Ishikawa (cell line): ENCODE measurements around the gene SLC16A4.

Experiments
- CEBPB ChIP-seq: IDR thresholded peaks from 2 replicates; pipeline ENCODE4 v1.6.1; 2012
- CREB1 ChIP-seq: IDR thresholded peaks from 2 replicates; pipeline ENCODE4 v1.6.1; 2012; ENCODE audit warnings: low read depth
- EGR1 ChIP-seq: IDR thresholded peaks from 2 replicates; pipeline ENCODE4 v1.6.1; 2012
- EP300 ChIP-seq: IDR thresholded peaks from 2 replicates; pipeline ENCODE4 v1.6.1; 2012; ENCODE audit warnings: borderline replicate concordance
- FOXM1 ChIP-seq: IDR thresholded peaks from 2 replicates; pipeline ENCODE4 v1.6.1; 2012; ENCODE audit warnings: low read depth, borderline replicate concordance
- MAX ChIP-seq: IDR thresholded peaks from 2 replicates; pipeline ENCODE4 v1.6.1; 2012
- NFIC ChIP-seq: IDR thresholded peaks from 2 replicates; pipeline ENCODE4 v1.6.1; 2012
- RAD21 ChIP-seq: IDR thresholded peaks from 2 replicates; pipeline ENCODE4 v1.6.1; 2012; ENCODE audit warnings: low read depth
- REST ChIP-seq: IDR thresholded peaks from 2 replicates; pipeline ENCODE4 v1.6.1; 2012; ENCODE audit warnings: low read depth, mild to moderate bottlenecking
- TAF1 ChIP-seq: IDR thresholded peaks from 2 replicates; pipeline ENCODE4 v1.6.1; 2012; ENCODE audit warnings: low read depth, mild to moderate bottlenecking
- TCF12 ChIP-seq: IDR thresholded peaks from 2 replicates; pipeline ENCODE4 v1.6.1; 2012; ENCODE audit warnings: low read depth
- TEAD4 ChIP-seq: IDR thresholded peaks from 2 replicates; pipeline ENCODE4 v1.6.1; 2012
- USF1 ChIP-seq: IDR thresholded peaks from 2 replicates; pipeline ENCODE4 v1.6.1; 2012
- YY1 ChIP-seq: IDR thresholded peaks from 2 replicates; pipeline ENCODE4 v1.6.1; 2012; ENCODE audit warnings: low read depth
- ZBTB7A ChIP-seq: IDR thresholded peaks from 2 replicates; pipeline ENCODE4 v1.6.1; 2012; ENCODE audit warnings: low read depth

Gene SLC16A4

GRCh38 chr1:110344152-110344551 lies 46.7 kb downstream of the SLC16A4 start:
- TF ChIP-seq CEBPB (no peak), MAX (no peak), NFIC (no peak), USF1 (no peak)

GRCh38 chr1:110343249-110343648 lies 47.6 kb downstream of the SLC16A4 start:
- TF ChIP-seq CEBPB, result no peak
- no peak for TF ChIP-seq RAD21
- TF ChIP-seq MAX, result no peak

- no peak for TF ChIP-seq USF1
- no peak for TF ChIP-seq EP300
- TF ChIP-seq REST, result no peak
- no peak for TF ChIP-seq YY1
- no peak for TF ChIP-seq FOXM1
- TF ChIP-seq NFIC, result no peak
- TF ChIP-seq ZBTB7A, result no peak
- no peak for TF ChIP-seq CEBPB
- TF ChIP-seq EGR1, result no peak
- no peak for TF ChIP-seq TCF12
- TF ChIP-seq RAD21, result no peak
- no peak for TF ChIP-seq TEAD4
- TF ChIP-seq CREB1, result no peak
- no peak for TF ChIP-seq TAF1
- TF ChIP-seq MAX, result no peak
Observed at GRCh38 chr1:110341872-110342331, 48.9 kb downstream of the SLC16A4 start.

GRCh38 chr1:110341146-110341871 lies 49.5 kb downstream of the SLC16A4 start:
- no peak for TF ChIP-seq EP300
- TF ChIP-seq MAX, result no peak
- TF ChIP-seq TAF1, result no peak
- no peak for TF ChIP-seq YY1
- no peak for TF ChIP-seq EGR1
- TF ChIP-seq TEAD4, result no peak
- TF ChIP-seq CEBPB, result no peak
- no peak for TF ChIP-seq ZBTB7A
- no peak for TF ChIP-seq FOXM1
- no peak for TF ChIP-seq CREB1
- TF ChIP-seq NFIC, result no peak
- no peak for TF ChIP-seq TCF12
- TF ChIP-seq RAD21, result no peak
- no peak for TF ChIP-seq REST
- TF ChIP-seq USF1, result no peak

- TF ChIP-seq CEBPB (no peak), USF1 (no peak), REST (no peak), MAX (no peak), FOXM1 (no peak), NFIC (no peak), YY1 (no peak), CREB1 (no peak), EP300 (no peak), TAF1 (no peak), ZBTB7A (no peak), EGR1 (no peak), TCF12 (no peak), TEAD4 (no peak), RAD21 (no peak)
Observed at GRCh38 chr1:110340207-110340468, 50.7 kb downstream of the SLC16A4 start.
